GM12878 (cell line): Measurements from ENCODE around the gene CSK. TPM values are rescaled to one million over a fixed set of nuclear protein-coding genes. Genes with fewer than 3 reads are reported as not detected.

ENCODE experiments used
- BRCA1 ChIP-seq: IDR thresholded peaks from 2 replicates; pipeline ENCODE4 v1.6.1; 2011; ENCODE audit warnings: low read depth, low read length, improper control_type of control experiment
- DPF2 ChIP-seq: fragments of 450-650 bp; IDR thresholded peaks from 2 replicates; pipeline ENCODE4 v1.6.1; 2017; ENCODE audit warnings: mild to moderate bottlenecking
- ESRRA ChIP-seq: IDR thresholded peaks from 2 replicates; pipeline ENCODE4 v1.6.1; 2012; ENCODE audit warnings: mild to moderate bottlenecking, low read length, improper control_type of control experiment
- FOS ChIP-seq: IDR thresholded peaks from 3 replicates; pipeline ENCODE4 v1.6.1; 2011; ENCODE audit warnings: borderline replicate concordance; ENCODE audit not compliant: insufficient read length; ENCODE audit errors: extremely low read depth
- GATAD2B ChIP-seq: fragments of 450-650 bp; conservative IDR thresholded peaks from 2 replicates; pipeline ENCODE4 v1.6.1; 2017; ENCODE audit warnings: low read depth, mild to moderate bottlenecking, moderate library complexity
- HDGF ChIP-seq: fragments of 450-650 bp; IDR thresholded peaks from 2 replicates; pipeline ENCODE4 v1.6.1; 2016; ENCODE audit warnings: antibody characterized with exemption
- JUNB ChIP-seq: IDR thresholded peaks from 2 replicates; pipeline ENCODE4 v1.6.1; 2016; ENCODE audit warnings: antibody characterized with exemption, mild to moderate bottlenecking
- MYB ChIP-seq: fragments of 150-350 bp; IDR thresholded peaks from 2 replicates; pipeline ENCODE4 v1.6.1; 2014; ENCODE audit warnings: mild to moderate bottlenecking, low read depth, low read length, borderline replicate concordance
- PML ChIP-seq: IDR thresholded peaks from 2 replicates; pipeline ENCODE4 v1.6.1; 2012; ENCODE audit warnings: low read length, inconsistent platforms
- RBBP5 ChIP-seq: fragments of 200-600 bp; sonication (generic); conservative IDR thresholded peaks from 2 replicates; pipeline ENCODE4 v1.6.1; 2016
- SIX5 ChIP-seq: IDR thresholded peaks from 2 replicates; pipeline ENCODE4 v1.6.1; 2011; ENCODE audit warnings: mild to moderate bottlenecking, low read depth, low read length, moderate library complexity; ENCODE audit not compliant: severe bottlenecking
- SMAD1 ChIP-seq: fragments of 450-650 bp; IDR thresholded peaks from 2 replicates; pipeline ENCODE4 v1.6.1; 2018; ENCODE audit warnings: mild to moderate bottlenecking, low read depth; ENCODE audit not compliant: partially characterized antibody
- SMAD5 ChIP-seq: IDR thresholded peaks from 2 replicates; pipeline ENCODE4 v1.6.1; 2016; ENCODE audit warnings: antibody characterized with exemption, low read depth
- SMARCA5 ChIP-seq: fragments of 450-650 bp; IDR thresholded peaks from 2 replicates; pipeline ENCODE4 v1.6.1; 2017; ENCODE audit warnings: mild to moderate bottlenecking
- SRF ChIP-seq, 2 experiments: IDR thresholded peaks; 2 replicates each; pipeline ENCODE4 v1.6.1; 2011; ENCODE audit warnings: low read depth in 2 of 2, low read length in 2 of 2, mild to moderate bottlenecking in 1 of 2, moderate library complexity in 1 of 2
- STAT3 ChIP-seq: IDR thresholded peaks from 2 replicates; pipeline ENCODE4 v1.6.1; 2011; ENCODE audit warnings: low read depth, low read length, improper control_type of control experiment
- YY1 ChIP-seq: IDR thresholded peaks from 2 replicates; pipeline ENCODE4 v1.6.1; 2011; ENCODE audit warnings: low read depth, mild to moderate bottlenecking, low read length
- ZNF622 ChIP-seq: fragments of 450-650 bp; IDR thresholded peaks from 2 replicates; pipeline ENCODE4 v1.6.1; 2017; ENCODE audit warnings: mild to moderate bottlenecking, inconsistent platforms
- polyA plus RNA-seq, 11 experiments: library from polyadenylated mRNA; depleted of rRNA in 4 of 11; unstranded in 6 of 11; stranded (reverse) in 5 of 11; fragments of >200 nt; fragmentation: Nextera tagmentation in 4 of 11; fragmentation: Illumina TruSeq in 1 of 11; extraction: Ambion mirVana in 4 of 11; extraction: Trizol in 1 of 11; gene quantifications; 1 replicate in 1 of 11; 2 replicates in 10 of 11; pipeline versions ENCODE4 v1.2.1 to v1.2.3, GENCODE V29; 2011 to 2016; ENCODE audit warnings: inconsistent platforms in 2 of 11, missing spikeins in 2 of 11, low read depth in 1 of 11
- total RNA-seq, 4 experiments: library from RNA; depleted of rRNA in 3 of 4; stranded (reverse); fragments of >200 nt in 3 of 4; fragmentation: Illumina TruSeq in 1 of 4; extraction: Trizol in 1 of 4; gene quantifications; 2 replicates each; pipeline versions ENCODE4 v1.2.1 to v1.2.3, GENCODE V29; 2013 to 2021
- TF ChIP-seq, protein P1 (sequence below): fragments of 450-650 bp; IDR thresholded peaks from 2 replicates; pipeline ENCODE4 v1.6.1; 2017; ENCODE audit warnings: mild to moderate bottlenecking, low read depth, inconsistent platforms; ENCODE audit not compliant: poor library complexity, severe bottlenecking
- TF ChIP-seq, protein P2 (sequence below): fragments of 450-650 bp; IDR thresholded peaks from 2 replicates; pipeline ENCODE4 v1.6.1; 2018; ENCODE audit warnings: mild to moderate bottlenecking, low read depth, moderate library complexity; ENCODE audit not compliant: partially characterized antibody
- TF ChIP-seq, protein P3 (sequence below): fragments of 450-650 bp; IDR thresholded peaks from 2 replicates; pipeline ENCODE4 v1.6.1; 2017; ENCODE audit warnings: antibody characterized with exemption, mild to moderate bottlenecking, moderate library complexity
- TF ChIP-seq, protein P4 (sequence below): IDR thresholded peaks from 2 replicates; pipeline ENCODE4 v1.6.1; 2012; ENCODE audit warnings: low read length, inconsistent platforms
- TF ChIP-seq, protein P5 (sequence below): fragments of 450-650 bp; IDR thresholded peaks from 2 replicates; pipeline ENCODE4 v1.6.1; 2016; ENCODE audit warnings: mild to moderate bottlenecking

CSK gene
- total and polyA plus RNA-seq, 10 of the 15 experiments (the other 5 are each of a cell fraction or from before 2014, with no cell fraction given): 3.4 to 327 (median 75.8) TPM

DNA sequence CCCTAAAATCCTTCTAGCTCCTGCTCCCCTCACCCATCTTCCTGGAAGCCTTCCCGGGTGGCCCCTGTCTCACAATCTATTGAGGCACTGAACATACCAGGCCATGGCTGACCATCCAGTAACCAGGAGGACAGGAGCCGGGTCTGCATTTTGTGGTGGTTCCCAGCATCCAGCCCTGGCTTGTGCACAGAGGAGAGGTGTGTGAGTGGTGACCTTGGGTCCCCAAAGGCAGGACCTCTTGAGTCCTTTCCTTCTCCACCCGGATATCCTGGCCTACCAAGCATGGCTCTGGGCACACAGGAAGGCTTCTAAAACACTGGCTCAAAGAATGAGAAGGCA is 7.8 kb downstream of the CSK start (continued):
- no peak for TF ChIP-seq JUNB
- TF ChIP-seq SRF (IDR thresholded peaks at IDR 0.05; ENCODE audit: low read depth in 2 of 2, low read length in 2 of 2): 0 out of 4 replicates have a peak, but pooled peaks of 1 of the 2 experiments have one; percentile 41
- TF ChIP-seq, protein P1, sequence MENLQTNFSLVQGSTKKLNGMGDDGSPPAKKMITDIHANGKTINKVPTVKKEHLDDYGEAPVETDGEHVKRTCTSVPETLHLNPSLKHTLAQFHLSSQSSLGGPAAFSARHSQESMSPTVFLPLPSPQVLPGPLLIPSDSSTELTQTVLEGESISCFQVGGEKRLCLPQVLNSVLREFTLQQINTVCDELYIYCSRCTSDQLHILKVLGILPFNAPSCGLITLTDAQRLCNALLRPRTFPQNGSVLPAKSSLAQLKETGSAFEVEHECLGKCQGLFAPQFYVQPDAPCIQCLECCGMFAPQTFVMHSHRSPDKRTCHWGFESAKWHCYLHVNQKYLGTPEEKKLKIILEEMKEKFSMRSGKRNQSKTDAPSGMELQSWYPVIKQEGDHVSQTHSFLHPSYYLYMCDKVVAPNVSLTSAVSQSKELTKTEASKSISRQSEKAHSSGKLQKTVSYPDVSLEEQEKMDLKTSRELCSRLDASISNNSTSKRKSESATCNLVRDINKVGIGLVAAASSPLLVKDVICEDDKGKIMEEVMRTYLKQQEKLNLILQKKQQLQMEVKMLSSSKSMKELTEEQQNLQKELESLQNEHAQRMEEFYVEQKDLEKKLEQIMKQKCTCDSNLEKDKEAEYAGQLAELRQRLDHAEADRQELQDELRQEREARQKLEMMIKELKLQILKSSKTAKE: no peak
- no peak for TF ChIP-seq STAT3
- TF ChIP-seq, protein P2, sequence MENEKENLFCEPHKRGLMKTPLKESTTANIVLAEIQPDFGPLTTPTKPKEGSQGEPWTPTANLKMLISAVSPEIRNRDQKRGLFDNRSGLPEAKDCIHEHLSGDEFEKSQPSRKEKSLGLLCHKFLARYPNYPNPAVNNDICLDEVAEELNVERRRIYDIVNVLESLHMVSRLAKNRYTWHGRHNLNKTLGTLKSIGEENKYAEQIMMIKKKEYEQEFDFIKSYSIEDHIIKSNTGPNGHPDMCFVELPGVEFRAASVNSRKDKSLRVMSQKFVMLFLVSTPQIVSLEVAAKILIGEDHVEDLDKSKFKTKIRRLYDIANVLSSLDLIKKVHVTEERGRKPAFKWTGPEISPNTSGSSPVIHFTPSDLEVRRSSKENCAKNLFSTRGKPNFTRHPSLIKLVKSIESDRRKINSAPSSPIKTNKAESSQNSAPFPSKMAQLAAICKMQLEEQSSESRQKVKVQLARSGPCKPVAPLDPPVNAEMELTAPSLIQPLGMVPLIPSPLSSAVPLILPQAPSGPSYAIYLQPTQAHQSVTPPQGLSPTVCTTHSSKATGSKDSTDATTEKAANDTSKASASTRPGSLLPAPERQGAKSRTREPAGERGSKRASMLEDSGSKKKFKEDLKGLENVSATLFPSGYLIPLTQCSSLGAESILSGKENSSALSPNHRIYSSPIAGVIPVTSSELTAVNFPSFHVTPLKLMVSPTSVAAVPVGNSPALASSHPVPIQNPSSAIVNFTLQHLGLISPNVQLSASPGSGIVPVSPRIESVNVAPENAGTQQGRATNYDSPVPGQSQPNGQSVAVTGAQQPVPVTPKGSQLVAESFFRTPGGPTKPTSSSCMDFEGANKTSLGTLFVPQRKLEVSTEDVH: no peak
- TF ChIP-seq, protein P3, sequence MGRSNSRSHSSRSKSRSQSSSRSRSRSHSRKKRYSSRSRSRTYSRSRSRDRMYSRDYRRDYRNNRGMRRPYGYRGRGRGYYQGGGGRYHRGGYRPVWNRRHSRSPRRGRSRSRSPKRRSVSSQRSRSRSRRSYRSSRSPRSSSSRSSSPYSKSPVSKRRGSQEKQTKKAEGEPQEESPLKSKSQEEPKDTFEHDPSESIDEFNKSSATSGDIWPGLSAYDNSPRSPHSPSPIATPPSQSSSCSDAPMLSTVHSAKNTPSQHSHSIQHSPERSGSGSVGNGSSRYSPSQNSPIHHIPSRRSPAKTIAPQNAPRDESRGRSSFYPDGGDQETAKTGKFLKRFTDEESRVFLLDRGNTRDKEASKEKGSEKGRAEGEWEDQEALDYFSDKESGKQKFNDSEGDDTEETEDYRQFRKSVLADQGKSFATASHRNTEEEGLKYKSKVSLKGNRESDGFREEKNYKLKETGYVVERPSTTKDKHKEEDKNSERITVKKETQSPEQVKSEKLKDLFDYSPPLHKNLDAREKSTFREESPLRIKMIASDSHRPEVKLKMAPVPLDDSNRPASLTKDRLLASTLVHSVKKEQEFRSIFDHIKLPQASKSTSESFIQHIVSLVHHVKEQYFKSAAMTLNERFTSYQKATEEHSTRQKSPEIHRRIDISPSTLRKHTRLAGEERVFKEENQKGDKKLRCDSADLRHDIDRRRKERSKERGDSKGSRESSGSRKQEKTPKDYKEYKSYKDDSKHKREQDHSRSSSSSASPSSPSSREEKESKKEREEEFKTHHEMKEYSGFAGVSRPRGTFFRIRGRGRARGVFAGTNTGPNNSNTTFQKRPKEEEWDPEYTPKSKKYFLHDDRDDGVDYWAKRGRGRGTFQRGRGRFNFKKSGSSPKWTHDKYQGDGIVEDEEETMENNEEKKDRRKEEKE: no peak
- no peak for TF ChIP-seq FOS
- TF ChIP-seq MYB: no peak
- no peak for TF ChIP-seq ESRRA
- TF ChIP-seq PML: no peak
- no peak for TF ChIP-seq DPF2
- no peak for TF ChIP-seq RBBP5
- no peak for TF ChIP-seq ZNF622
- peak; percentile 22 for TF ChIP-seq SMAD1
- TF ChIP-seq SIX5: no peak
- TF ChIP-seq SMAD5: no peak
- no peak for TF ChIP-seq BRCA1
- peak; percentile 36; the same call in 1 of the 2 replicates for TF ChIP-seq SMARCA5
- TF ChIP-seq YY1: no peak
- TF ChIP-seq, protein P4, sequence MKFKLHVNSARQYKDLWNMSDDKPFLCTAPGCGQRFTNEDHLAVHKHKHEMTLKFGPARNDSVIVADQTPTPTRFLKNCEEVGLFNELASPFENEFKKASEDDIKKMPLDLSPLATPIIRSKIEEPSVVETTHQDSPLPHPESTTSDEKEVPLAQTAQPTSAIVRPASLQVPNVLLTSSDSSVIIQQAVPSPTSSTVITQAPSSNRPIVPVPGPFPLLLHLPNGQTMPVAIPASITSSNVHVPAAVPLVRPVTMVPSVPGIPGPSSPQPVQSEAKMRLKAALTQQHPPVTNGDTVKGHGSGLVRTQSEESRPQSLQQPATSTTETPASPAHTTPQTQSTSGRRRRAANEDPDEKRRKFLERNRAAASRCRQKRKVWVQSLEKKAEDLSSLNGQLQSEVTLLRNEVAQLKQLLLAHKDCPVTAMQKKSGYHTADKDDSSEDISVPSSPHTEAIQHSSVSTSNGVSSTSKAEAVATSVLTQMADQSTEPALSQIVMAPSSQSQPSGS: no peak
- TF ChIP-seq, protein P5, sequence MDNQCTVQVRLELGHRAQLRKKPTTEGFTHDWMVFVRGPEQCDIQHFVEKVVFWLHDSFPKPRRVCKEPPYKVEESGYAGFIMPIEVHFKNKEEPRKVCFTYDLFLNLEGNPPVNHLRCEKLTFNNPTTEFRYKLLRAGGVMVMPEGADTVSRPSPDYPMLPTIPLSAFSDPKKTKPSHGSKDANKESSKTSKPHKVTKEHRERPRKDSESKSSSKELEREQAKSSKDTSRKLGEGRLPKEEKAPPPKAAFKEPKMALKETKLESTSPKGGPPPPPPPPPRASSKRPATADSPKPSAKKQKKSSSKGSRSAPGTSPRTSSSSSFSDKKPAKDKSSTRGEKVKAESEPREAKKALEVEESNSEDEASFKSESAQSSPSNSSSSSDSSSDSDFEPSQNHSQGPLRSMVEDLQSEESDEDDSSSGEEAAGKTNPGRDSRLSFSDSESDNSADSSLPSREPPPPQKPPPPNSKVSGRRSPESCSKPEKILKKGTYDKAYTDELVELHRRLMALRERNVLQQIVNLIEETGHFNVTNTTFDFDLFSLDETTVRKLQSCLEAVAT: peak; percentile 38; the same call in 1 of the 2 replicates
- no peak for TF ChIP-seq GATAD2B
- peak; percentile 67; the same call in 1 of the 2 replicates for TF ChIP-seq HDGF
